ENCODE results near the gene OR7G2.
"Not testable (repeated sequence)": the region's sequence is repeated elsewhere in the genome, so short reads cannot be mapped to it uniquely, and the experiment has no call there.

The OR7G2 gene

DNA sequence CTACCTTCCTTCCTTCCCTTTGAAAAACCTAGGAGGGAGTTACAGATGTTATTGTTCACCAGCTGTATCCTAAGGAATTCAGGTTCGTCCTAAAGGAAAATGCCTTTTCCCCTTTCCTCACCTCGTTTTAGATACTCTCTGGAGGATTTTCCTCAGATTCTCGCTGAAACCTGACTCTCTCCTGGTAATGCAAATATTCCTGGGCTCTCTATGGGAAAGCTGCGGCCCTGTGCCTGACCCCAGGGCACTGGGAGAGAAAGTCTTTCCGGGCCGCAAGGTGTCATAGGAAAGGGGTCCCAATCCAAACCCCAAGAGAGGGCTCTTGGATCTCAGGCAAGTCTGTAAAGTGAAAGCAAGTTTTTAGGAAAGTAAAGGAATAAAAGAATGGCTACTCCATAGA lies 33.5 kb downstream of the OR7G2 start:
- DNase-seq (ENCODE audit: low read depth in 2 of 2): no peak

DNA sequence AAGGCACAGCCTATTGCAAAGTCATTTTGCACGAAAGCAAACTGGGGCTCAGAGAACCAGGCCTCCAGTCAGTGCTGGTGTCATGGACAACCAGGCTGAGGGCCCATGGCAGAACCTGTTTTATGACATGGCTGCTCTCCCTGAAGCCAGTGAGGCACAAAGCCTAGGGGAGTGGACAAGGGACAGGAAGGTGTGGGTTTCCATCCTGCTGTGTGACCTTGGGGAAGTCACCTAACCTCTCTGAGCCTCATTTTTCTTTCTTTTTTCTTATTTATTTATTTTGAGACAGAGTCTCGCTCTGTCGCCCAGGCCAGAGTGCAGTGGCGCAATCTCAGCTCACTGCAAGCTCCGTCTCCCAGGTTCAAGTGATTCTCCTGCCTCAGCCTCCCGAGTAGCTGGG lies 35.6 kb downstream of the OR7G2 start:
- not testable (repeated sequence) for DNase-seq (ENCODE audit: low read depth in 2 of 2)

DNA sequence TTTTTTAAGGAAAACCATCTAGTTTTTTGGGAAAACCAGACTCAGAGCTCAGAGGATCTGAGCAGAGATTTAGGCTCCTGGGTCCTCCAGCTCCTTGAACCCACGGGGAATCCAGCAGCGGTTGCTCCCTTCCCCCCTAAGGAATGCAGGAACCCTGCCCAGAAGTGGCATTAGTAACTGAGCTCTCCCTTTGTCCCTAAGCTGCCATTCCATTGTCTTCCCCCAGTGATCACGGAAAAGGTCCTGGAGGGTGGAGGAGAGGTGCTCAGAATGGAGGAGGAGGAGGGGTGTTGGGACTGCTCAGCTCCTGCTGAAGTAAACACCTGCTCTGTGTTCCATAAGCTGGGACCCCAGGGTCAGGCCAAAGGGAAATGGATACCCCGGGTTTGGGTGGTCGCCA lies 37.2 kb downstream of the OR7G2 start:
- no peak for DNase-seq (ENCODE audit: low read depth in 2 of 2)

DNA sequence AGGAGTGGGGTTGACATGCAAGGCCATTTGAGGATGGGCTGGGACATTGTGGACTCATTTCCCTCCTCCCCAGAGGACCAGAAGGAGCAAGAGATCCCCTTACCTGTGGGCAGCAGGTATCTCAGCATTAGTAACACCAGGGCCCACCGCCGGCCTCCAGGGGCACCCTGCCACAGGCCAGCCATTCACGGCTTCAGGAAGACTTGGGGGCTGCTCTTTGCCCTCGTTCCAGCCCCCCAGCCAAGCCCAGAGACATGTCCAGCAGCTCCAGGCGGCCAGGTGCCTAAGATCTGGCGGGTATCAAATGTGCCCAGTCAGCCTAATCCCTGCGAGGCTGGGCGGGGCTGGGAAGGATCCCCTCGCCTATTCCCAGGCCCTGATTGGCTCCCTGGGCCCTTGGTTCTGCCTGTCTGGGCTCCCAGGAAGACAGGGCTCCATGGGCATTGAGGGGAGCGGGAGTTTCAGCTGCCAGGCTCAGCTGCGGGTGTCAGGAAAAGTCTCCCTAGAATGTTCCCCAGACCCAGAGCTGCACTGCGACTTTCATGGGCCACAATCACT lies 41.7 kb downstream of the OR7G2 start:
- no peak for DNase-seq (ENCODE audit: low read depth in 2 of 2)

DNA sequence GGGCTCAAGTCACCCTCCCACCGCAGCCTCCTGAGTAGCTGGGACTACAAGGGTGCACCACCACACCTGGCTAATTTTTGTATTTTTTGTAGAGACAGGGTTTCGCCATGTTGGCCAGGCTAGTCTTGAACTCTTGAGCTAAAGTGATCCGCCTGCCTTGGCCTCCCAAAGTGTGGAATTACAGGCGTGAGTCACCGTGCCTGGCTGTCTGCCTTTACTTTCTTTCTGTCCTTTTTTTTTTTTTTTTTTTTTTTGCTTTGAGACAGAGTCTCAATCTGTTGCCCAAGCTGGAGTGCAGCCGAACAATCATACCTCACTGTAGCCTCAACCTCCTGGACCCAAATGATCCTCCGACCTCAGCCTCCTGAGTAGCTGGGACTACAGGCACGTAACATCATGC lies 45.4 kb downstream of the OR7G2 start:
- DNase-seq (ENCODE audit: low read depth in 2 of 2): no peak

DNA sequence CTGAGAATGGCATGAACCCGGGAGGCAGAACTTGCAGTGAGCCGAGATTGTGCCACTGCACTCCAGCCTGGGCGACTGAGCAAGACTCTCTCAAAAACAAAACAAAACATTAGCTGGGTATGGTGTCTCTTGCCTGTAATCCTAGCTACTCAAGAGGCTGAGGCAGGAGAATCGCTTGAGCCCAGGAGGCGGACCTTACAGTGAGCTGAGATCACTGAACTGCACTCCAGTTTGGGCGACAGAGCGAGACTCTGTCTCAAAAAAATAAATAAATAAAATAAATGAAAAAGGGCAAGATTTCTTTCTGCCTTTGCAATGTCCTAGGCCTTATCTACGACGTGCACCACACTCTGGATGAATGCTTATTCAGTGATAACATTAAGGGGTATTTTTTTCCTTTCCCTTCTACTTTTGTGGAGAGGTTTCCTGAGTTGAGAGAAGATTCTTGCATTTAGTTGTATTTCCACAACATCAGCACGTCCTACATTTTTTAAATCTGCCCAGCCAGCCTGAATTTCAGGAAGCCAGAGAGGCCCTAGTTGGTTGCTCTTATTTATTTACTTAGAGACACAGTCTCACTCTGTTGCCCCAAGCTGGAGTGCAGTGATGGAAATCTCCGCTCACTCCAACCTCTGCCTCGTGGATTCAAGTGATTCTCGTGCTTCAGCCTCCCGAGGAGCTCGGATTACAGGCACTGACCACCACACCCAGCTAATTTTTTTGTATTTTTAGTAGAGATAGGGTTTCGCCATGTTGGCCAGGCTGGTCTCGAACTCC lies 46.5 kb downstream of the OR7G2 start:
- DNase-seq (ENCODE audit: low read depth in 2 of 2): no peak

DNA sequence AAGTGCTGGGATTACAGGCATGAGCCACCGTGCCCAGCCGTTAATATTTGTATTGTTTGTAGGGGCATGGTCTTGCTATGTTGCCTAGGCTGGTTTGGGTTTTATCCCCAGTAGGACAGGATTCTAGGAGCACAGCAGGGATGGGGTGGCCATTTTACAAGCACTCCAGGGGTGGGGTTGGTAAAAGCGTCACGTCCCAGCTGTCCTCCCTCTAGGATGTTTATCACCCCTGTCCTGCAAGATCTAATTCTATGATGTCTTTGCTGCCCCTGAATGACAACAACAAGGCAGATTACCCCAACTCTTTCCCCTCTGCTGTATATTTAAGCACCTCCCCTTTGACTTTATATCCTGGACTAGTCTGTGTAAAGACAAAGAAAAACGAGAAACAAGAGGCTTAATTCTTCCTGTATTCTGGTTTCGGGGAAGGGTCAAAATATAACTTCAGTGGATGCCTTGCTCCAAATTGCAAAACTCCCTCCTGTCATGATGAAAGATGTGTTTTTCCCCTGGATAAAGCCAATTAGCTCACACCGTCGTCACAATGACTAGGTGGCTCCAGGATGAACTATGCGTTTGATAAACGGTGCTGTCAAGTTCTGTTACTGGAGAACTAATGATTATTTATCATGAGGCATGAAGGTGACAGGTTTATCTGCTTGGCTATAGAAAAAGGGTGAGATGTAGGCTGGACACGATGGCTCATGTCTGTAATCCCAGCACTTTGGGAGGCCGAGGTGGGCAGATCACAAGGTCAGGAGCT lies 48.2 kb downstream of the OR7G2 start:
- no peak for DNase-seq (ENCODE audit: low read depth in 2 of 2)

DNA sequence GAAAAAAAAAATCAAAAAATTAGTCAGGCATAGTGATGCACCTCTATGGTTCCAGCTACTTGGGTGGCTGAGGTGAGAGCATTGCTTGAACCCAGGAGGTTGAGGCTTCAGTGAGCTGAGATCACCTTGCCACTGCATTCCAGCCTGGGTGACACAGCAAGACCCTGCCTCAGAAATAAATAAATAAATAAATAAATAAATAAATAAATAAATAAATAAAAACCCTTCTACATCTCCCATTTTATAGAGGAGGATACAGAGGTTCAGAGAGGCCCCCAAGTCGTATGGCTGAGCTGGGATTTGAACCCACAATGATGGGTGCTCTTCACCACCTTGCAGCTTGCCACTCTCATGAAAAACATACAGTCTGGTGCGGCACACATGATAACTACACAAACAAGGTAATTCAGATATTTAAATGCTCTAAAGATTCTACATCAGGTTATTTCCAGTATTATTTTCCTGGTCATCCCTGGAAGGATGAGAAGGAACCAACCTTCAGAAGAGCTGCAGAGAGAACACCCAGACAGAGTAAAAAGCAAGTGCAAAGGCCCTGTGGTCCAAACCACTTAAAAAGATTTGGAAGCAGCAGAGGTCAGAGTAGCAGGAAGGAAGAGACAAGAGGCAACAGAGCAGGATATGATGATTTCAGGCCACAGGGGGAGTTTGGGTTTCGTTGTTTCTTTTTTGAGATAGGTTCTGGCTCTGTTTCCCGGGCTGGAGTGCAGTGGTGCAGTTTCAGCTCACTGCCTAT lies 49.6 kb downstream of the OR7G2 start:
- DNase-seq (ENCODE audit: low read depth in 2 of 2): no peak

DNA sequence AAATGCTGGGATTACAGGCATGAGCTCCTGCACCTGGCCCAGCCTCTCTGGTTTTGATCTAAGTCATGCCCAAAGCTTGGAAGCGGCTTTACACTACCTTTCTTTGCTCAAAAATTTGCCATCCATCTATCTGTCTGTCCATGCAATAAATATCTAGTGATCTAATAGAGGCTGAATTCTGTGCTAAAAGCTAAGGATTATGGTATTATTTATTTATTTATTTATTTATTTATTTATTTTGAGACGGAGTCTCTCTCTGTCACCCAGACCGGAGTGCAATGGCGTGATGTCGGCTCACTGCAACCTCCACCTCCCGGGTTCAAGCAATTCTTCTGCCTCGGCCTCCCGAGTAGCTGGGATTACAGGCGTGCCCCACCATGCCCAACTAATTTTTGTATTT lies 51.1 kb downstream of the OR7G2 start:
- not testable (repeated sequence) for DNase-seq (ENCODE audit: low read depth in 2 of 2)

DNA sequence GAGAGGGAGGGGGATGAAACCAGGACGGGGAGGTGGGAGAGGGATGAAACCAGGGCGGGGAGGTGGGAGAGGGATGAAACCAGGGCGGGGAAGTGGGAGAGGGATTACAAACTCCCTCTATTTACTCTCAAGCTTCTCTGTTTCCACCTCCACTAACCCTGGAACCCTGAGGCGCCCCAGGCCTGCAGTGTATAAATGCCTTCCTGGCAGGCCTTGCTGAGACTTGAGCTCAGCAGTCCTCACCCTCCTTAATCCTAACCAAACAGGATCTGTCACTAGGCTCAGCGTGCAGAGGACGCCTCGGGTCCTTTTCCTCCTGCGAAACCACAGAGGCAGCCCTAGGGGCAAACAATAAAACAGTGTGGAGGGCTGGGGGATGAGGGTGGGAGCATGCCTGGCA lies 52.5 kb downstream of the OR7G2 start:
- DNase-seq (ENCODE audit: low read depth in 2 of 2): no peak

DNA sequence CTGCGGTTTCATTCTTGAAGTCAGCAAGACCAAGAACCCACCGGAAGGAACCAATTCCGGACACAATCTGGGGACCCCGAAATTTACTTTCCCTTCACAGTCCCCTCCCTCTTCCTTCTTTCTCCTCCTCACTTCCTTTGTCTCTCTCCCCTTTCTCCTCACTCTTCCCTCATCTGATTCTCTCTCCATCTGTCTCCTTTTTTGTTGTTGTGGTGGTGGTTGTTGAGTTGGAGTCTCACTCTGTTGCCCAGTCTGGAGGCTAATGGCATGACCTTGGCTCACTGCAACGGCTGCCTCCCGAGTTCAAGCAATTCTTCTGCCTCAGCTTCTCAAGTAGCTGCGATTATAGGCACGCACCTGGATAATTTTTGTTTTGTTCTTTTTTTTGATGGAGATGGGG lies 53.1 kb downstream of the OR7G2 start:
- no peak for DNase-seq (ENCODE audit: low read depth in 2 of 2)

DNA sequence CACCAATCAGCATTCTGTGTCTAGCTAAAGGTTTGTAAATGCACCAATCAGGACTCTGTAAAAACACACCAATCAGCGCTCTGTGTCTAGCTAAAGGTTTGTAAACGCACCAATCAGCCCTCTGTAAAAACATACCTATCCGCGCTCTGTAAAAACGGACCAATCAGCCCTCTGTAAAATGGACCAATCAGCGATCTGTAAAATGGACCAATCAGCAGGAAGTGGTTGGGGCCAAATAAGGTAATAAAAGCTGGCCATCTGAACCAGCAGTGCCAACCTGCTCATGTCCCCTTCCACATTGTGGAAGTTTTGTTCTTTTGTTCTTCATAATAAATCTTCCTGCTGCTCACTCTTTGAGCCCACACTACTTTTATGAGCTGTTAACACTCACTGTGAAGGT lies 53.6 kb downstream of the OR7G2 start:
- not testable (repeated sequence) for DNase-seq (ENCODE audit: low read depth in 2 of 2)

DNA sequence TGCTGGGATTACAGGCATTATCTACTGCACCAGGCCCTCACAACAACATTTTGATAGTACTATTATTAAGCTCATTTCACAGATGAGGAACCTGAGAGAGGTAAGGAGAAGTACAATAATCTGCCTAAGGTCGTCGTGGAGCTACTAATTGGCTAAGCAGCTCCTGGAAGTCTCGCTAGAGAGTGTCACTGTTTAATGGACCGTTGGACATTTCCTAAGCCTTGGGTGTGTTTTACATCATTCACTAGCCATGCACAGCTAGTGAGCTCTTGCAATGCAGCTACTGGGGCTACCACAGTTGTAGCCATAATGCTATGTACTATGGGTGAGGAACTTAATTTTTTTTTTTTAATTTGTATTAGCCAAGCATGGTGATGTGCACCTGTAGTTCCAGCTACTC lies 54.4 kb downstream of the OR7G2 start:
- DNase-seq (ENCODE audit: low read depth in 2 of 2): no peak

Measured in stimulated activated CD4-positive, alpha-beta T cell treated with anti-CD3 and anti-CD28 coated beads, Interleukin-4, amount 100 ng/mL, for 48 hours (primary cell).